ENCODE results near the gene CDK19.

DNA sequence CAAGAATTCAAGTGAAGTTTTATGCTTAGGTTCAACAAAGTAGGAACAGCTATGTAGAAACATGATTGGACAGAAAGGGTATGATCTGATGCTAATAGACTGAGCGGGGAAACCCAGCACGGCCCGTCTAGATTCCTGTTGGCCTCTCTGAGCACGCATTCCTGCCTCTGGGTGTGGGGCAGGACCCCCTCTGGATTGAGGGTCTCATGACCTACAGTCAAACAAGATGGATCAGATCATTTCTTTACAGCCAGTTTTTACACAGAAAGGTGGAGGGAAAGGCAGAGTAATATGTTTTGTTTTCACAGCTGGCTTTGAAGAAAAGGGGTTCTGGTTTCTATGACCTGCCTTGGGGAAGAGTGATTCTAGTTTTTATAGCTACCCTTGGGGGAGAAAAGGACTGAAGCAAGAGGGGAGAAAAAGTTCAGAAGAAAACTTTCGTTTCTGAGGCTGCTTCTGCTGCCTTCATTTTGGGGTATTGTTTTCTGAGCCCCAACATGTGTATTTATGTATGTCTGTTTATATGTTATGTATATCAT lies 239.3 kb downstream of the CDK19 start:
- no peak for TF ChIP-seq CTCF (IDR thresholded peaks at IDR 0.05)
- no peak for TF ChIP-seq POLR2A (IDR thresholded peaks at IDR 0.05)

All from testis (tissue), 2 donors.